Measurements from ENCODE around the gene NFYB. TPM values are rescaled to one million over a fixed set of nuclear protein-coding genes. Genes with fewer than 3 reads are reported as not detected.
A peak's percentile ranks its signal among the peaks of the same experiment; 100 is the strongest.
"Not testable (repeated sequence)": the region's sequence is repeated elsewhere in the genome, so short reads cannot be mapped to it uniquely, and the experiment has no call there.

Gene NFYB
- total RNA-seq, 1 experiment from 2014 or later, result 8.8 TPM

DNA sequence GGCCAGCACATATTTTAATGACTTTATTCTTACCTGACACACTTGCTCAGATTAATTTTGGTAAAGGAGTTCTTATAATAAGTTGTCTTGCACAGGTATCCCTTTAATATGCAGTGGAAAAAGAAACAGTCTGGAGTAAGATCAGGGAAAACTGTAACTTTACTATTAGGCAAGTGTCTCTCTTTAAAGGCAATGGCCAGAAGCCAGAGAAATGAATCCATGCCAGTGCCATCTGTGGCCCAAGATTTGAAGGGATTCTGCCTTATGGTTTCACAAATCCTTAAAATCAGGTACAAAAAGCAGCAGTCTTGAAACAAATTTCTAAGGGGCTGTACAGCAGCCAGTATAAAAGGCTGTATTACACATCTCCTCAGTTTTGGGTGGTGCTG lies 22.4 kb downstream of the NFYB start:
- DNase-seq (ENCODE audit: low spot score), result no peak

DNA sequence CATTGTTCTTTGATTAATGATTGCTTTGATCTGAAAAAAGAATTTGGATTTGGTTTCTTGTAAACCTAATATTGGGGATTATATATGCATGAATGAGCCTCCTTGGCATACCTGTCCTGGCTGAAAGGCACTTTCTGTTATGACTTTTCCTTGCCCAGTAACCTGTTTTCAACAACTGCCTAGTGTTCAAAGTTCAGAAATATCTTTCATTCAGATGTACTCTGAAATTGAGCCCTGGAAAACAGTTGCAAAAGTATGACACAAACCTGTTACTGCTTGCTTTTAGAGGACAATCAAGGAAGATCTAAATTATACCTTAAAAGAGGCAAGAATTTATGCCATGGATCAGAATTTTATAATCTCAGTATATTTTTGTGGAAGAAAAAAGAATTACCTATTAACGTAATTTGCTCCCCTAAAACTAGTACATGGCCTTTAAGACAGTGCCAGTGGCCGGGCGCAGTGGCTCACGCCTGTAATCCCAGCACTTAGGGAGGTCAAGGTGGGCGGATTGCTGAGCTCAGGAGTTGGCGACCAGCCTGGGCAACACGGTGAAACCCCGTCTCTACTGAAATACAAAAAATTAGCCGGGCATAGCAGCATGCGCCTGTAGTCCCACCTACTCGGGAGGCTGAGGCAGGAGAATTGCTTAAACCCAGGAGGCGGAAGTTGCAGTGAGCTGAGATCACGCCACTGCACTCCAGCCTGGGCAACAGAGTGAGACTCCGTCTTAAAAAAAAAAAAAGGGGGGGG lies 23.0 kb downstream of the NFYB start:
- DNase-seq (ENCODE audit: low spot score), result not testable (repeated sequence)

DNA sequence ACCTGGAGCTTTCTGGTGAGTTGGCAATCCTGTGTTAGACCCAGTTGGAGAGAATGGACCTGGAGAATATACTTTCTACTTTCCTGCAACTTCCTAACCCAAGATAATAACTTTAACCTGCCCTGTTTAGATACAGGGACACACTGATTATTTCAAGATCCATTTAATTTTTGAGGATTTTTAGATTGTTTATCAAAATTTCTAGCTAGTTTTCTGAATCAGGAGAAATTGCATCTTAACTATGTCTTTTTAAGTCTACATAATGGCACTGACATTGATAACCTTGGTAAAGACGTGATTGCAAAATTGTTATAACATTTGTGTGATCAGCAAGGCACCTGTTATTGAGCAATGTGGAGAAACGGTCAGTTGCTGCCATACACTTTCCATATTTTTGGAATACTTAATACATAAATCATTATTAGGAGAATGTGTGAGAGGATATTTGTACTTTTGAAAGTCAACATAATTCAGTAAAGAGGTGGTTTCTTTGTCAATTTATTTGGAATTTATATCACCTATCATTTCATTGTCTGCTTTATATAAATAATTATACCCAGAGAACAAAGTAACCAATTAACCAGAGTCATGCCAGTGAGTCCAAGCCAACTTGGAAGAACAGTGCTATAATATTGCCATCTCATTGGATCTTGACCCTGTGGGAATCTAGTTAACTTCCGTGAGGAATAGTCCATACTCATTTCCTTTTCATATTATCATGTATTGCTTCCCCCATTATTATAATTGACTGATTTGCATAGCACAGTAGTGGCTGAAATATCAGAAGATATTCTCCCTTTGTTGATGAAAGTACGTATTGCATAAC lies 28.4 kb downstream of the NFYB start:
- DNase-seq (ENCODE audit: low spot score), result no peak

DNA sequence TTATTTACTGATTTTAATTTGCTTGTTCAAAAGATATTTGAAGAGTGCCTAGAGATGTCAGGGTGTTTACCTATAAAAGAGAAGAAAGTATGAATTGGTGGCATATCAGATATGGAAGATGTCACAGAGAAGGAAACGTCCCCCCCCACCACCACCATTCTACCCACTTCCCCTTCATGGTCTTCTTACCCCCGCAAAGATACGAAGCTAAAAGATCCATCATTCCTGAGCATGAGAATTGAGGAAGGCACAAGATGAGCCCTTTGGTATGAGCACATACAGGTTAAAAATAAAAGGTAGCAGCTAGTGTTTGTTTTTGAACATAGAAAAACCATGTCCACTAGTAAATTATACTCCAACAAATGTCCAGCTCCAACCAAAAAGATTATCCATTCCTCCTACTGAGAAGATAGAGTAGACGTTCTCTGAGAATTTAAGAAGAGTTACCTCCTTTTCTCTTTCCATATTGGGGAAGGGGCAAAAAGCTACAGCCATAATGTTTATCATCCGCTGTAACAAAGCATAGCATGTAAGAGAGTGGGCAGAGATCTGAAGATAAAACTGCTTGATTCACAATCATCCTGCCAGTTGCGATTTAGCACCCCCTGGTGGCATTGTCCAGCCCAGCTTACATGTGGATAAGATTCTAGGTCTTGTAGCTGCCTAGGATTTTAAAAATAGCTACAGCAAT lies 29.1 kb downstream of the NFYB start:
- DNase-seq (ENCODE audit: low spot score), result peak; percentile 91

DNA sequence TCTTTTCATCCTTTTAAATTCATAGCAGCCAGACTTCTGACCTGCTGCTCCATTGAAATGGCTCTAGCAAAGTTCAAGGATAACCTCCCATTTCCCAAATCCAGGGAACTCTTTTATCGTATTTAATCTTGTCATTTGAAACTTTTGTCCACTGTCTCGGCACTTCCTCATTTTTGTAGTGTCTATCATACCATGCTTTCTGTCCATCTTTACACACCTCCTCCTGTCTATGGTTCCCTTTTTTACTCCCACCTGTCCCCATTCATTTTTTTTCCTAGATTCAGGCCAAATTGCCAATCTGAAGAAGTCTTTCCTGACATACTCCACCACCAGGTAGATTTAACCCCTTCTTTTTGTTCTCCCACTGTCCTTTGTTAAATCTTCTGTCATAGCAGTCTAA lies 31.0 kb downstream of the NFYB start:
- DNase-seq (ENCODE audit: low spot score), result no peak

DNA sequence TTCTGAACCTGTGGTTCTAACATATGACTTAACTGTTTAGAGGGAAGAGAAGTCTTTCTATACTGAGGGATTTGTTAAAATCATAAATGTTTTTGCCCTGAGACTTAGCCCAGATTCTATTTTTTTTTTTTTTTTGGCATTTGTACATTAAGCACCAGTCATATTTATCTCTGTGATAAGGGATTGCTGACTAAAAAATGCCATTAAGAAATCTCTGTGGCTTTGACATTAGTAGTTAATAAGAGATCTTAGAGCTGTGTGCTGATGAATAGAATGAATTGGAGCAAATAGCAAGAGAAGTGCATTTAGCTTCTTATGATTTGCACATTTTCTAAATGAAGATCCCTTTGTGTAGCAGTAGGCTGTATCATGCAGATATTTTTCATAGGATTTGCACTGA lies 32.5 kb downstream of the NFYB start:
- DNase-seq (ENCODE audit: low spot score), result no peak

DNA sequence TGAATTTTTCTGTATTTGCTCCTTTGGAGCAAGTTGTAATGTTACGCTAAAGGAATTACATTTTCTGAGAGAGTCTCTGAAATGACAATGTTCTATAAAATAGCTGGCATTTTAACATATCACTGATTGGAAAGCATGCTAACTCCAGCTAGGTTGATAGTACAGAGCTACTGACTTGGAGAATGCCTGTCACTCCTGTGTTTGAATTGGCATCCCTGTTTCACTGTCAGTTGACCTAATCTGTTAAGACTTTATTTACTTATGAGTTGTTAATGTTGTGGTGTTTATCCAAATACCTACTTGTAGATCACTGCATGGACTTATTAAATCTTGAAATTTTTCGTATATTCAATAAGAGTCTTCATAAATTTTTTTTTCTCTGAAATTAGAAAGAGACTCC lies 40.1 kb downstream of the NFYB start:
- no peak for DNase-seq (ENCODE audit: low spot score)

DNA sequence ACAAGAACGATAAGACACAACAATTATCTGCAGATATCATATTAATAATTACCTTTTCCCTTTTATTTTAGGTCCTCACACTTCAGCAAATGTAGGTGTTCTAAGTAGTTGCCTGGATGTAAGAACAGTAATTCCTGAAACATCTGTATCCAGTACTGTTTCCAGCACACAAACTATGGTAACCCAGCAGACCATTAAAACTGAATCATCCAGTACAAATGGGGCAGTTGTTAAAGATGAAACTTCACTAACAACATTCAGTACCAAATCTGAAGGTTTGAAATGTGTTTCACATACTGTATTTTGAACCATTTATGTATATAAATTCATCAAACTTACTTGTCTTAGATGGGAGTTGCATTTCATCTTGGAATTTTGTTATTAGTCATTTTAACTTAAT lies 42.7 kb downstream of the NFYB start:
- no peak for DNase-seq (ENCODE audit: low spot score)

DNA sequence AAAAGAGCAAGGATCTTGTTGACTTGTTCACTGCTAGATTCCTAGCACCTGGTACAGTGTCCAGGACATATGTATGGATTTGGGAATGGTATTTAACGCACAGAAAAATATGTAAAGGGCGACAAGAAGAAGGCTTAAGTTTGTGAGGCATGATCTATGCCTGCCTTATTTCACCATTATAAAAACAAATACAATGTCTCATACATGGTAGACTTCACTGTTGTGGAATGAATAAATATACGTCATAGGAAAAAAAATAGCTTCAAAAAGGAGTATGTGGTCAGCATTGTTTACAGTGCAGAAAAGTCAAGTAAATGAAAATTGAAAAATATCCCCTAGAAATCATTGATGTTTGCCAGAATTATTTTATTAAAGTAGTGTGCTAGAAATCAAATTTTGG lies 43.7 kb downstream of the NFYB start:
- DNase-seq (ENCODE audit: low spot score), result no peak

DNA sequence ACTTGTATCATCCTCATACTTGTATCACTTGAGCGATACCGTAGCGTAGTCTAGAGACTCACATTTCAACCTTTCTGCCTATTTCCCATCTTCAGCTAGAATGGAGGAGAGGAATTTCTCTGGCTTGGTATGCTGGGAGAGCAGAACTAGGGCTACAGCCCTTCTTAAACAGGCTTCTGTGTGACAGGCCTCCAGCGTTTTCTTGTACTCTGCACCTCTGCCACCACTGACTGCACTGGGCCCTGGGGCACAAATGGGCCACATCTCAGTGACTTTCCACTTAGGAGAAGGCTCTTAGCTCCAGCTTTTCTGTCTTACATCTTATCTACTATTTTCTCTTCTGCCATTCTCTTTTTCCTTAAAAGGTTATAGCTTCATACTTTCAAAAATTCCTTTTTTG lies 46.9 kb downstream of the NFYB start:
- no peak for DNase-seq (ENCODE audit: low spot score)

DNA sequence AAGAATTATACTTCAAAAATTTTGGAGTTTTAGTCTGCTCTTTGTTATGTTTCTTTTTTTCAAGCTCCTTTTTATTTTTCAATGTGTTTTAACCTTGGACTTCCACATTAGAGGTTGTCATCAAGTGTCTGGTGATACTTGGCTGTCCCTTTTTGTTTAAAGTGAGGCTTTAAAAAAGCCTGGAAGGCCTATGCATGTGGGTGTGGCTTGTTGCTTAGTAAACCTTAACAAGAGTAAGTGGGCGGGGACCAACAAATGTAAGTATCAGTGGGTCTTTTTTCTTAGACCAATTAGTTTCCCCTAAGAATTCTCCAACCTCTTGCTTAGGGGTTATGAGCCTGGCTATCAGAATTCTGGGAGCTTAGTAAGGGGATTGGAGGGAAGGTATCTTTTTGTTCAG lies 47.3 kb downstream of the NFYB start:
- no peak for DNase-seq (ENCODE audit: low spot score)

DNA sequence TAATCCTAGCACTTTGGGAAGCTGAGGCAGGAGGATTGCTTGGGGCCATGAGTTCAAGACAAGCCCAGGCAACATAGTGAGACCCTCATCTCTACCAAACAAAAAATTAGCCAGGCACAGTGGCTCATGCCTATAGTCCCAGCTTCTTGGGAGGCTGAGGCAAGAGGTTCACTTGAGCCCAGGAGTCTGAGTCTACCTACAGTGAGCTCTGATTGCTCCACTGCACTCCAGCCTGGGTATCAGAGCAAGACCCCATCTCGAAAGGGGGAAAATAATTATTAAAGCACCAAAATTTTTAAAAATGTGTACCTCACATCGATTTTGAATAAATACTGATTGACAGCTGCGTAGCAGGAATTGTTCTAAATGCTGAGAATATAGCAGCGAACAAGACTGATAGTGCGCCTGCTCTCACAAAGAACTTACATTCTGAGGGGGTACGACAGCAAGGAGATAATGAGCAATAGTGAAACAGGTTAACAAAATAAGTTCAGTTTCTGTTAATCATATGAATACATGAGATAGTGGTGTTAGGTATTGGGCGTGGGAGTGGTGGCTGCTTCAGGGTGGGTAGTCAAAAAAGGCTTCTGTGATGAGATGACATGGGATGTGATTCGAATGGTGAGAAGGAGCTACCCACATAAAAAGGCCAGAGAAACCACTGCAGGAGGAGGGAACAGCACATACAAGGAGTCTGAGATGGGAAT lies 54.1 kb downstream of the NFYB start:
- DNase-seq (ENCODE audit: low spot score), result no peak

DNA sequence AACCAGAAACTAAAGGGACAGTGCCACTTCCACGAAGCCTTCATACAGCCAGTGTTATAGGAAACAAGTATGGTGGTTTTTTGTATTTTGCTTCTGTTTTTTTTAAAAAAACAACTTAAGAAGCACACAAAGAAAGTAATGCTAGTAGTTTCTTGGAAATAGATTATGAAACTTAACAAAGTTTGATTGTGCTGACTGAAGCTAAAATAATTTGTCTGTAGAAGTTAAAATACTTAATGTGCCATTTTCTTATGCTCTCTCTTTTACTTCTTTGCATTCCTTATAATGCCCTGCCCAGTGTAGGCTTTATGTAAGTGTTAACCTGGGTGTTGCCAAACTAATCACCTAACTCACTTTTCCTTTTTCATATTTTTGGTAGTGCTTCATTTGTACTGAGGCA lies 57.2 kb downstream of the NFYB start:
- no peak for DNase-seq (ENCODE audit: low spot score)

DNA sequence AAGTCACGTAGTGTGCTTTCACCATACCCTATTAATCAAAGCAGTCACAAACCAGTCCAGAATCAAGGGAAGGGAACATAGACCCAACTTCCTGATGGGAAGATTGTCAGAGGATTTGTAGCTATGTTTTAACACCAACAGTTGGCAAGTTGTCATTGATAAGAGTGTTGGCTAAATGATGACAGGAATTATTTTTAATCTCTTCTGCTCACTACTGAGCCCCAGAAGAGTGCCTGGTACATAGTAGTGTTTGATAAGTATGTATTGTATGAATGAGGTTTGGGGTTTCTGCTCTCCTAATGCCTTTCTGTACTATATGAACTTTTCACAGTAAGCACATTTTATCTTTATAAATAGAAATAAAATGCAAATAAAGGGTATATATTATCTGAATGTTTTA lies 59.0 kb downstream of the NFYB start:
- no peak for DNase-seq (ENCODE audit: low spot score)

DNA sequence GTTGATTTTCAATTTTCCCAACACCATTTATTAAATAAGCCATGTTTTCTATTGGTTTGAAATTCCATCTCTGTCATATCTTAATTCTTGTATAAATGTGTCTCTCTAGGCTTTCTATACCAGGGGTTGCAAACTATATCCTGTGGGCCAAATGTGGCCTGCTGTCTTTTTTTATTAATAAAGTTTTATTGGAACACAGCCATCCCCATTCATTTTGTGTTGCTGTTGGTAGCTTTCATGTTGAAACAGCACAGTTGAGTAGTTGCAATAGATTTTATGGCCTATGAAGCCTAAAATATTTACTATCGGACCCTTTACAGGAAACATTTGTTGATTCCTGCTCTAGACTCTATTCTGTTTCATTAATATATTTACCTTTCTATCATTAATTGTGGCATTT lies 64.3 kb downstream of the NFYB start:
- DNase-seq (ENCODE audit: low spot score), result no peak

DNA sequence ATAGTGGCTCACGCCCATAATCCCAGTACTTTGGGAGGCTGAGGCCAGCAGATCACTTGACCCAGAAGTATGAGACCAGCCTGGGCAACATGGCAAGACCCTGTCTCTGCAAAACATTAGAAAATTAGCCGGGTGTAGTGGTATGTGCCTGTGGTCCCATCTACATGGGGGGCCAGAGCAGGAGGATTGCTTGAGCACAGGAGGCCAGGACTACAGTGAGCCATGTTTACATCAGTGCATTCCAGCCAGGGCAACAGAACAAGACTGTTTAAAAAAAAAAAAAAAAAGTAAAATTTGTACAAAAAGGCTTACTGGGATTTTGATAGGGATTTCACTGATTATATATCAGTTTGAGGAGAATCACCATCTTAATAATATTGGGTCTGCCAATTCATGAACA lies 65.9 kb downstream of the NFYB start:
- DNase-seq (ENCODE audit: low spot score), result no peak

Small RNA genes within 50 kb of the gene (small RNA-seq; reads per million reads assigned to genes)
- gene RNA5SP370, result not detected

Other genes with a start within 250 kb of the NFYB start
- 202 and 209 TPM in 2 replicates for gene HSP90B1, start 207.8 kb downstream of the NFYB start, total RNA-seq (2014; rRNA removed; shearing (Covaris generic))
- gene TDG, start 172.3 kb downstream of the NFYB start, total RNA-seq (2014; rRNA removed; shearing (Covaris generic)), result 28.8 and 32.0 TPM in 2 replicates
- not detected in 2 replicates for gene GLT8D2, start 88.0 kb downstream of the NFYB start, total RNA-seq (2014; rRNA removed; shearing (Covaris generic))
- gene HCFC2, start 73.7 kb downstream of the NFYB start, total RNA-seq (2014; rRNA removed; shearing (Covaris generic)), result 0.97 and 1.4 TPM in 2 replicates
- gene TXNRD1, start 77.6 kb upstream of the NFYB start, total RNA-seq (2014; rRNA removed; shearing (Covaris generic)), result 252 and 259 TPM in 2 replicates
- 6.2 and 8.7 TPM in 2 replicates for gene EID3, start 165.5 kb upstream of the NFYB start, total RNA-seq (2014; rRNA removed; shearing (Covaris generic))